ENCODE data around the gene LRRC7.

The LRRC7 gene

GRCh38 chr1:69540052-69540451 is 27.7 kb upstream of the LRRC7 start:
- Histone ChIP-seq H3K27ac (ENCODE audit: low read depth, low read length) (no peak overlapping the region), H3K36me3 (ENCODE audit: insufficient read depth, low read length) (no peaks in the 10 kb centered on the region), H3K27me3 (ENCODE audit: insufficient read depth, low read length) (peaks cover 14% of the 10 kb centered on the region; the same call in 1 of the 2 replicates), H2AFZ (ENCODE audit: low read length, unreplicated experiment) (no peak overlapping the region), H3K4me3 (ENCODE audit: low read depth, low read length) (no peak overlapping the region), H3K79me2 (ENCODE audit: control insufficient read depth, insufficient read depth, low read length, unreplicated experiment) (no peaks in the 10 kb centered on the region), H3K4me1 (ENCODE audit: control insufficient read depth, insufficient read depth, low read length, unreplicated experiment) (no peaks in the 10 kb centered on the region)

- no peaks in the 10 kb centered on the region for H3K79me2 ChIP-seq (ENCODE audit: control insufficient read depth, insufficient read depth, low read length, unreplicated experiment)
- no peak overlapping the region for H3K27ac ChIP-seq (ENCODE audit: low read depth, low read length)
- no peaks in the 10 kb centered on the region for H3K4me1 ChIP-seq (ENCODE audit: control insufficient read depth, insufficient read depth, low read length, unreplicated experiment)
- no peak overlapping the region for H3K4me3 ChIP-seq (ENCODE audit: low read depth, low read length)
- H3K36me3 ChIP-seq (ENCODE audit: insufficient read depth, low read length) = no peaks in the 10 kb centered on the region
- no peak overlapping the region for H2AFZ ChIP-seq (ENCODE audit: low read length, unreplicated experiment)
- peaks cover 5% of the 10 kb centered on the region; the same call in 1 of the 2 replicates for H3K27me3 ChIP-seq (ENCODE audit: insufficient read depth, low read length)
Observed at GRCh38 chr1:69551476-69552324, 16.0 kb upstream of the LRRC7 start.

- no peak overlapping the region for H3K27ac ChIP-seq (ENCODE audit: low read depth, low read length)
- H3K4me3 ChIP-seq (ENCODE audit: low read depth, low read length) = no peak overlapping the region
- peaks cover 22% of the 10 kb centered on the region; the same call in 1 of the 2 replicates for H3K27me3 ChIP-seq (ENCODE audit: insufficient read depth, low read length)
- H3K36me3 ChIP-seq (ENCODE audit: insufficient read depth, low read length) = no peaks in the 10 kb centered on the region
- H3K79me2 ChIP-seq (ENCODE audit: control insufficient read depth, insufficient read depth, low read length, unreplicated experiment) = no peaks in the 10 kb centered on the region
- no peaks in the 10 kb centered on the region for H3K4me1 ChIP-seq (ENCODE audit: control insufficient read depth, insufficient read depth, low read length, unreplicated experiment)
- H2AFZ ChIP-seq (ENCODE audit: low read length, unreplicated experiment) = no peak overlapping the region
Observed at GRCh38 chr1:69553726-69554125, 14.0 kb upstream of the LRRC7 start.

- Histone ChIP-seq H3K27me3 (ENCODE audit: insufficient read depth, low read length) (peaks cover 72% of the 10 kb centered on the region), H3K36me3 (ENCODE audit: insufficient read depth, low read length) (no peaks in the 10 kb centered on the region), H3K79me2 (ENCODE audit: control insufficient read depth, insufficient read depth, low read length, unreplicated experiment) (no peaks in the 10 kb centered on the region), H3K4me3 (ENCODE audit: low read depth, low read length) (peak overlapping the region; percentile 78), H3K27ac (ENCODE audit: low read depth, low read length) (no peak overlapping the region), H2AFZ (ENCODE audit: low read length, unreplicated experiment) (peak overlapping the region; percentile 5), H3K4me1 (ENCODE audit: control insufficient read depth, insufficient read depth, low read length, unreplicated experiment) (peaks cover 8% of the 10 kb centered on the region)
Observed at GRCh38 chr1:69568421-69569174, 876 bp downstream of the LRRC7 start.

GRCh38 chr1:69569175-69569541 is 1.4 kb downstream of the LRRC7 start:
- peak overlapping the region; percentile 78 for H3K4me3 ChIP-seq (ENCODE audit: low read depth, low read length)
- H3K27ac ChIP-seq (ENCODE audit: low read depth, low read length) = no peak overlapping the region
- no peak overlapping the region for H2AFZ ChIP-seq (ENCODE audit: low read length, unreplicated experiment)
- peaks cover 8% of the 10 kb centered on the region for H3K4me1 ChIP-seq (ENCODE audit: control insufficient read depth, insufficient read depth, low read length, unreplicated experiment)
- H3K79me2 ChIP-seq (ENCODE audit: control insufficient read depth, insufficient read depth, low read length, unreplicated experiment) = no peaks in the 10 kb centered on the region
- H3K27me3 ChIP-seq (ENCODE audit: insufficient read depth, low read length) = peaks cover 76% of the 10 kb centered on the region
- H3K36me3 ChIP-seq (ENCODE audit: insufficient read depth, low read length) = no peaks in the 10 kb centered on the region

- no peak overlapping the region for H3K27ac ChIP-seq (ENCODE audit: low read depth, low read length)
- H3K4me1 ChIP-seq (ENCODE audit: control insufficient read depth, insufficient read depth, low read length, unreplicated experiment) = peaks cover 8% of the 10 kb centered on the region
- peaks cover 72% of the 10 kb centered on the region for H3K27me3 ChIP-seq (ENCODE audit: insufficient read depth, low read length)
- no peaks in the 10 kb centered on the region for H3K36me3 ChIP-seq (ENCODE audit: insufficient read depth, low read length)
- H3K79me2 ChIP-seq (ENCODE audit: control insufficient read depth, insufficient read depth, low read length, unreplicated experiment) = no peaks in the 10 kb centered on the region
- peak overlapping the region; percentile 78 for H3K4me3 ChIP-seq (ENCODE audit: low read depth, low read length)
- no peak overlapping the region for H2AFZ ChIP-seq (ENCODE audit: low read length, unreplicated experiment)
Observed at GRCh38 chr1:69569576-69570328, 2.0 kb downstream of the LRRC7 start.

- H3K27me3 ChIP-seq (ENCODE audit: insufficient read depth, low read length) = peaks cover 67% of the 10 kb centered on the region
- no peak overlapping the region for H3K4me3 ChIP-seq (ENCODE audit: low read depth, low read length)
- peaks cover 8% of the 10 kb centered on the region for H3K4me1 ChIP-seq (ENCODE audit: control insufficient read depth, insufficient read depth, low read length, unreplicated experiment)
- H3K27ac ChIP-seq (ENCODE audit: low read depth, low read length) = no peak overlapping the region
- no peaks in the 10 kb centered on the region for H3K36me3 ChIP-seq (ENCODE audit: insufficient read depth, low read length)
- no peaks in the 10 kb centered on the region for H3K79me2 ChIP-seq (ENCODE audit: control insufficient read depth, insufficient read depth, low read length, unreplicated experiment)
- no peak overlapping the region for H2AFZ ChIP-seq (ENCODE audit: low read length, unreplicated experiment)
Observed at GRCh38 chr1:69570356-69570755, 2.6 kb downstream of the LRRC7 start.

- H2AFZ ChIP-seq (ENCODE audit: low read length, unreplicated experiment) = no peak overlapping the region
- no peaks in the 10 kb centered on the region for H3K79me2 ChIP-seq (ENCODE audit: control insufficient read depth, insufficient read depth, low read length, unreplicated experiment)
- no peak overlapping the region for H3K4me3 ChIP-seq (ENCODE audit: low read depth, low read length)
- H3K27ac ChIP-seq (ENCODE audit: low read depth, low read length) = no peak overlapping the region
- no peaks in the 10 kb centered on the region for H3K36me3 ChIP-seq (ENCODE audit: insufficient read depth, low read length)
- H3K27me3 ChIP-seq (ENCODE audit: insufficient read depth, low read length) = peaks cover 52% of the 10 kb centered on the region
- H3K4me1 ChIP-seq (ENCODE audit: control insufficient read depth, insufficient read depth, low read length, unreplicated experiment) = peaks cover 4% of the 10 kb centered on the region
Observed at GRCh38 chr1:69572921-69573320, 5.2 kb downstream of the LRRC7 start.

GRCh38 chr1:69573911-69574310 is 6.2 kb downstream of the LRRC7 start:
- no peaks in the 10 kb centered on the region for H3K36me3 ChIP-seq (ENCODE audit: insufficient read depth, low read length)
- no peak overlapping the region for H3K4me3 ChIP-seq (ENCODE audit: low read depth, low read length)
- peaks cover 4% of the 10 kb centered on the region for H3K4me1 ChIP-seq (ENCODE audit: control insufficient read depth, insufficient read depth, low read length, unreplicated experiment)
- H3K79me2 ChIP-seq (ENCODE audit: control insufficient read depth, insufficient read depth, low read length, unreplicated experiment) = no peaks in the 10 kb centered on the region
- no peak overlapping the region for H2AFZ ChIP-seq (ENCODE audit: low read length, unreplicated experiment)
- no peak overlapping the region for H3K27ac ChIP-seq (ENCODE audit: low read depth, low read length)
- H3K27me3 ChIP-seq (ENCODE audit: insufficient read depth, low read length) = peaks cover 42% of the 10 kb centered on the region

GRCh38 chr1:69585666-69586065 is 17.9 kb downstream of the LRRC7 start:
- H3K27me3 ChIP-seq (ENCODE audit: insufficient read depth, low read length) = peaks cover 4% of the 10 kb centered on the region; the same call in 1 of the 2 replicates
- H2AFZ ChIP-seq (ENCODE audit: low read length, unreplicated experiment) = no peak overlapping the region
- H3K4me1 ChIP-seq (ENCODE audit: control insufficient read depth, insufficient read depth, low read length, unreplicated experiment) = no peaks in the 10 kb centered on the region
- H3K4me3 ChIP-seq (ENCODE audit: low read depth, low read length) = no peak overlapping the region
- no peak overlapping the region for H3K27ac ChIP-seq (ENCODE audit: low read depth, low read length)
- H3K79me2 ChIP-seq (ENCODE audit: control insufficient read depth, insufficient read depth, low read length, unreplicated experiment) = no peaks in the 10 kb centered on the region
- no peaks in the 10 kb centered on the region for H3K36me3 ChIP-seq (ENCODE audit: insufficient read depth, low read length)

All from ACC112 (cell line).